ENCODE results near the gene IL1RAPL2.

GRCh38 chrX:105315248-105315647 is 749.2 kb downstream of the IL1RAPL2 start:
- no peak for TF ChIP-seq TEAD4 (IDR thresholded peaks at IDR 0.05)
- TF ChIP-seq, protein P1, sequence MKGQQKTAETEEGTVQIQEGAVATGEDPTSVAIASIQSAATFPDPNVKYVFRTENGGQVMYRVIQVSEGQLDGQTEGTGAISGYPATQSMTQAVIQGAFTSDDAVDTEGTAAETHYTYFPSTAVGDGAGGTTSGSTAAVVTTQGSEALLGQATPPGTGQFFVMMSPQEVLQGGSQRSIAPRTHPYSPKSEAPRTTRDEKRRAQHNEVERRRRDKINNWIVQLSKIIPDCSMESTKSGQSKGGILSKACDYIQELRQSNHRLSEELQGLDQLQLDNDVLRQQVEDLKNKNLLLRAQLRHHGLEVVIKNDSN (IDR thresholded peaks at IDR 0.05) = no peak
- no peak for TF ChIP-seq FOXM1 (IDR thresholded peaks at IDR 0.05; ENCODE audit: borderline replicate concordance, low read depth)
- no peak for TF ChIP-seq CREB1 (IDR thresholded peaks at IDR 0.05; ENCODE audit: low read depth)
- TF ChIP-seq, protein P2, sequence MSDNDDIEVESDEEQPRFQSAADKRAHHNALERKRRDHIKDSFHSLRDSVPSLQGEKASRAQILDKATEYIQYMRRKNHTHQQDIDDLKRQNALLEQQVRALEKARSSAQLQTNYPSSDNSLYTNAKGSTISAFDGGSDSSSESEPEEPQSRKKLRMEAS (IDR thresholded peaks at IDR 0.05) = no peak
- TF ChIP-seq YY1 (IDR thresholded peaks at IDR 0.05; ENCODE audit: low read depth) = no peak
- no peak for TF ChIP-seq NFIC (IDR thresholded peaks at IDR 0.05)
- TF ChIP-seq TCF12 (IDR thresholded peaks at IDR 0.05; ENCODE audit: low read depth) = no peak
- no peak for TF ChIP-seq TAF1 (IDR thresholded peaks at IDR 0.05; ENCODE audit: low read depth)
- TF ChIP-seq, protein P3, sequence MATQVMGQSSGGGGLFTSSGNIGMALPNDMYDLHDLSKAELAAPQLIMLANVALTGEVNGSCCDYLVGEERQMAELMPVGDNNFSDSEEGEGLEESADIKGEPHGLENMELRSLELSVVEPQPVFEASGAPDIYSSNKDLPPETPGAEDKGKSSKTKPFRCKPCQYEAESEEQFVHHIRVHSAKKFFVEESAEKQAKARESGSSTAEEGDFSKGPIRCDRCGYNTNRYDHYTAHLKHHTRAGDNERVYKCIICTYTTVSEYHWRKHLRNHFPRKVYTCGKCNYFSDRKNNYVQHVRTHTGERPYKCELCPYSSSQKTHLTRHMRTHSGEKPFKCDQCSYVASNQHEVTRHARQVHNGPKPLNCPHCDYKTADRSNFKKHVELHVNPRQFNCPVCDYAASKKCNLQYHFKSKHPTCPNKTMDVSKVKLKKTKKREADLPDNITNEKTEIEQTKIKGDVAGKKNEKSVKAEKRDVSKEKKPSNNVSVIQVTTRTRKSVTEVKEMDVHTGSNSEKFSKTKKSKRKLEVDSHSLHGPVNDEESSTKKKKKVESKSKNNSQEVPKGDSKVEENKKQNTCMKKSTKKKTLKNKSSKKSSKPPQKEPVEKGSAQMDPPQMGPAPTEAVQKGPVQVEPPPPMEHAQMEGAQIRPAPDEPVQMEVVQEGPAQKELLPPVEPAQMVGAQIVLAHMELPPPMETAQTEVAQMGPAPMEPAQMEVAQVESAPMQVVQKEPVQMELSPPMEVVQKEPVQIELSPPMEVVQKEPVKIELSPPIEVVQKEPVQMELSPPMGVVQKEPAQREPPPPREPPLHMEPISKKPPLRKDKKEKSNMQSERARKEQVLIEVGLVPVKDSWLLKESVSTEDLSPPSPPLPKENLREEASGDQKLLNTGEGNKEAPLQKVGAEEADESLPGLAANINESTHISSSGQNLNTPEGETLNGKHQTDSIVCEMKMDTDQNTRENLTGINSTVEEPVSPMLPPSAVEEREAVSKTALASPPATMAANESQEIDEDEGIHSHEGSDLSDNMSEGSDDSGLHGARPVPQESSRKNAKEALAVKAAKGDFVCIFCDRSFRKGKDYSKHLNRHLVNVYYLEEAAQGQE (IDR thresholded peaks at IDR 0.05; ENCODE audit: low read depth) = no peak
